ENCODE data around the gene DNAJC8.

The DNAJC8 gene

DNA sequence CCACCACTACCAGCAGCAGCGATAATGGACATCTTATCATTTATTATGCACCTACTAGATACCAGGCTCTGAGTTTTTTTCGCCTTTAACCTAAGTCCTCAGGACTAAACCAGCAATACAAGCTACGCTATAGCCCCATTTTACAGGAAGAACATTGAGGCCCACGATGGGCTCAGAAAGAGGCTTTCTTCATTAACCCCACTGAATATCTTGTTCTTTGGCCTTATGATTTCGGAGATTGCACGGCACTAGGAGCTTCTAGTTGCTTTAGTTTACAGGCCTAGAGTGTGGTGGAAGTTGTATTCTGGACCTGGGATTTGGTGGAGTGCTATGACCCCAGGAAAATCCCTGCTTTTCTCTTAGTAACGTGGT, 28.0 kb upstream of the DNAJC8 start:
- H3K27ac ChIP-seq (ENCODE audit: low read length): no peak overlapping the region
- H3K4me2 ChIP-seq (ENCODE audit: insufficient read depth, low read length): peak overlapping the region; percentile 97
- H3K4me1 ChIP-seq (ENCODE audit: insufficient read depth, low read length): peaks cover 39% of the 10 kb centered on the region
- peaks cover 33% of the 10 kb centered on the region; the same call in 1 of the 2 replicates for H4K20me1 ChIP-seq (ENCODE audit: insufficient read depth, low read length)
- no peaks in the 10 kb centered on the region for H3K36me3 ChIP-seq (ENCODE audit: insufficient read depth, low read length)
- no peak for DNase-seq
- H3K27me3 ChIP-seq (ENCODE audit: insufficient read depth, low read length, poor library complexity): no peaks in the 10 kb centered on the region
- H2AFZ ChIP-seq (ENCODE audit: low read depth, low read length): no peak overlapping the region
- H3K9me3 ChIP-seq (ENCODE audit: insufficient read depth, low read length, severe bottlenecking): no peaks in the 10 kb centered on the region
- H3K79me2 ChIP-seq (ENCODE audit: insufficient read depth, low read length): peaks cover 56% of the 10 kb centered on the region
- H3K9ac ChIP-seq (ENCODE audit: low read depth, low read length): peak overlapping the region; percentile 87; the same call in 1 of the 2 replicates
- no peak for ATAC-seq (ENCODE audit: insufficient read depth, low read depth)
- H3K4me3 ChIP-seq (ENCODE audit: low read depth in 1 of 2, low read length in 2 of 2): peak overlapping the region in 1 of 2 experiments; percentile 97; a peak in 2 of 4 replicates
- no peak for TF ChIP-seq EZH2 (IDR thresholded peaks at IDR 0.05; ENCODE audit: borderline replicate concordance, low read depth, low read length, severe bottlenecking)
- TF ChIP-seq, protein P1, sequence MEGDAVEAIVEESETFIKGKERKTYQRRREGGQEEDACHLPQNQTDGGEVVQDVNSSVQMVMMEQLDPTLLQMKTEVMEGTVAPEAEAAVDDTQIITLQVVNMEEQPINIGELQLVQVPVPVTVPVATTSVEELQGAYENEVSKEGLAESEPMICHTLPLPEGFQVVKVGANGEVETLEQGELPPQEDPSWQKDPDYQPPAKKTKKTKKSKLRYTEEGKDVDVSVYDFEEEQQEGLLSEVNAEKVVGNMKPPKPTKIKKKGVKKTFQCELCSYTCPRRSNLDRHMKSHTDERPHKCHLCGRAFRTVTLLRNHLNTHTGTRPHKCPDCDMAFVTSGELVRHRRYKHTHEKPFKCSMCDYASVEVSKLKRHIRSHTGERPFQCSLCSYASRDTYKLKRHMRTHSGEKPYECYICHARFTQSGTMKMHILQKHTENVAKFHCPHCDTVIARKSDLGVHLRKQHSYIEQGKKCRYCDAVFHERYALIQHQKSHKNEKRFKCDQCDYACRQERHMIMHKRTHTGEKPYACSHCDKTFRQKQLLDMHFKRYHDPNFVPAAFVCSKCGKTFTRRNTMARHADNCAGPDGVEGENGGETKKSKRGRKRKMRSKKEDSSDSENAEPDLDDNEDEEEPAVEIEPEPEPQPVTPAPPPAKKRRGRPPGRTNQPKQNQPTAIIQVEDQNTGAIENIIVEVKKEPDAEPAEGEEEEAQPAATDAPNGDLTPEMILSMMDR (IDR thresholded peaks at IDR 0.05; ENCODE audit: borderline replicate concordance, extremely low read depth, low read length, poor library complexity, severe bottlenecking): no peak

GRCh38 chr1:28259934-28260802, 27.3 kb upstream of the DNAJC8 start:
- Histone ChIP-seq H3K9me3 (ENCODE audit: insufficient read depth, low read length, severe bottlenecking) (no peaks in the 10 kb centered on the region), H3K79me2 (ENCODE audit: insufficient read depth, low read length) (peaks cover 52% of the 10 kb centered on the region), H3K27ac (ENCODE audit: low read length) (peak overlapping the region; percentile 76), H3K4me1 (ENCODE audit: insufficient read depth, low read length) (peaks cover 39% of the 10 kb centered on the region), H3K9ac (ENCODE audit: low read depth, low read length) (peak overlapping the region; percentile 87), H3K36me3 (ENCODE audit: insufficient read depth, low read length) (no peaks in the 10 kb centered on the region), H3K4me3 (ENCODE audit: low read depth in 1 of 2, low read length in 2 of 2) (peak overlapping the region; percentile 79 to 97), H2AFZ (ENCODE audit: low read depth, low read length) (peak overlapping the region; percentile 90), H3K4me2 (ENCODE audit: insufficient read depth, low read length) (peak overlapping the region; percentile 97), H4K20me1 (ENCODE audit: insufficient read depth, low read length) (peaks cover 33% of the 10 kb centered on the region; the same call in 1 of the 2 replicates), H3K27me3 (ENCODE audit: insufficient read depth, low read length, poor library complexity) (no peaks in the 10 kb centered on the region)
- ATAC-seq (ENCODE audit: insufficient read depth, low read depth) (peak; percentile 2; the same call in 1 of the 3 replicates), DNase-seq (peak; percentile 66)
- TF ChIP-seq EZH2 (IDR thresholded peaks at IDR 0.05; ENCODE audit: borderline replicate concordance, low read depth, low read length, severe bottlenecking): no peak
- TF ChIP-seq, protein P1 (IDR thresholded peaks at IDR 0.05; ENCODE audit: borderline replicate concordance, extremely low read depth, low read length, poor library complexity, severe bottlenecking): no peak

DNA sequence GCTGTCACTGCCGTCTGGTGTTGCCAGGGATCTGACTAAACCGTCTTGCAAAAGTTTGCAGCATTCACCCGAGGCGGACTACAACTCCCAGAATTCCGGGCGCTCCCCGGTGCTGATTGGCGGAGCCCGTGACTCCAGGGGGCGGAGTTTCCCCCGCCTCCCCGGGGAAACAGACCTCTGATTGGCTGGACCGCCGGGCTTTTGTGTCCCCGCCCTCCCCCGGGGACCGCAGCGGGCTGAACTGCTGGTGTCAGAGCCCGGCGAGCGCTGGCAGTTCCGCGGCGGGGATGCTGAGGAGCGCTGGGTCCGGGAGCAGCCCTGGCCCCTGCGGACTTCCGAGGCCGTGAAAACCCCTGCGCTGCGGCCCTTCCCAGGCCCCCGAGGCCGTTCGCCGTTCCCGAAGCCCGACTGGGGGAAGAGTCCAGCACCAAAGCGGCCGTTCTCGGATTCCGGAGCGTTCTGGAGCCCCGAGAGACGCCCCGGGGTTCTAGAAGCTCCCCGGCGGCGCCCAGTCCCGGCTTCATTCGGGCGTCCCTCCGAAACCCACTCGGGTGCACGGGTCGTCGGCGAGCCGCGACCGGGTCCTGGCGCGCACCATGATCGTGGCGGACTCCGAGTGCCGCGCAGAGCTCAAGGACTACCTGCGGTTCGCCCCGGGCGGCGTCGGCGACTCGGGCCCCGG, 26.6 kb upstream of the DNAJC8 start, which contains the start of gene SESN2:
SESN2 (plus strand) TSS at position 267 of the 682 bp plus-strand sequence; CDS start at position 597, 330 bp downstream.
- Histone ChIP-seq H4K20me1 (ENCODE audit: insufficient read depth, low read length) (peaks cover 28% of the 10 kb centered on the region; the same call in 1 of the 2 replicates), H3K9ac (ENCODE audit: low read depth, low read length) (peak within 1 kb of the TSS; percentile 87), H3K4me3 (ENCODE audit: low read depth in 1 of 2, low read length in 2 of 2) (peak within 1 kb of the TSS; percentile 79 to 97), H3K27ac (ENCODE audit: low read length) (peak within 1 kb of the TSS; percentile 76), H2AFZ (ENCODE audit: low read depth, low read length) (peak within 1 kb of the TSS; percentile 90), H3K27me3 (ENCODE audit: insufficient read depth, low read length, poor library complexity) (no peaks in the 10 kb centered on the region), H3K9me3 (ENCODE audit: insufficient read depth, low read length, severe bottlenecking) (no peaks in the 10 kb centered on the region), H3K4me1 (ENCODE audit: insufficient read depth, low read length) (peaks cover 39% of the 10 kb centered on the region), H3K36me3 (ENCODE audit: insufficient read depth, low read length) (no peaks in the 10 kb centered on the region), H3K4me2 (ENCODE audit: insufficient read depth, low read length) (peak within 1 kb of the TSS; percentile 97), H3K79me2 (ENCODE audit: insufficient read depth, low read length) (peaks cover 44% of the 10 kb centered on the region)
- TF ChIP-seq EZH2 (IDR thresholded peaks at IDR 0.05; ENCODE audit: borderline replicate concordance, low read depth, low read length, severe bottlenecking): no peak
- TF ChIP-seq, protein P1 (IDR thresholded peaks at IDR 0.05; ENCODE audit: borderline replicate concordance, extremely low read depth, low read length, poor library complexity, severe bottlenecking): no peak
- DNase-seq: peak; percentile 99
- ATAC-seq (ENCODE audit: insufficient read depth, low read depth): peak; percentile 92

All from DND-41 (cell line).